Tibial artery (tissue), 4 donors: ENCODE measurements around the gene GID8.

Experiments used
- DNase-seq, 2 donors: peaks; one replicate each; pipeline ENCODE4 v3.0.0-alpha.2; 2019
- H3K27ac ChIP-seq, 2 donors: fragments of 200-600 bp; sonication (generic) in 1 of 2; 1 replicate in 1 of 2; 2 replicates in 1 of 2; pipeline ENCODE4 v1.5.1; 2018 to 2019; ENCODE audit warnings: mild to moderate bottlenecking in 1 of 2
- H3K27me3 ChIP-seq, 2 donors: fragments of 200-600 bp; sonication (generic) in 1 of 2; one replicate each; pipeline versions ENCODE4 v1.5.1 to v1.6.0; 2016 to 2019
- H3K36me3 ChIP-seq, 3 donors: fragments of 200-600 bp; sonication (generic) in 2 of 3; one replicate each; pipeline ENCODE4 v1.5.1; 2016 to 2019; ENCODE audit warnings: mild to moderate bottlenecking in 2 of 3
- H3K4me1 ChIP-seq, 4 donors: fragments of 200-600 bp; sonication (generic) in 2 of 4; 1 replicate in 3 of 4; 2 replicates in 1 of 4; pipeline ENCODE4 v1.5.1; 2016 to 2019
- H3K4me3 ChIP-seq, 2 donors: fragments of 200-600 bp; sonication (generic) in 1 of 2; 1 replicate in 1 of 2; 2 replicates in 1 of 2; pipeline ENCODE4 v1.5.1; 2018 to 2019; ENCODE audit warnings: mild to moderate bottlenecking in 2 of 2
- H3K9me3 ChIP-seq, 3 donors: fragments of 200-600 bp; sonication (generic) in 1 of 3; one replicate each; pipeline ENCODE4 v1.5.1; 2016 to 2019
- CTCF ChIP-seq, 2 experiments: fragments of 200-600 bp in 1 of 2; fragments of 450-650 bp in 1 of 2; IDR thresholded peaks; one replicate each; pipeline ENCODE4 v1.5.1; 2017 to 2019; ENCODE audit warnings: antibody characterized with exemption in 2 of 2, mild to moderate bottlenecking in 1 of 2, moderate library complexity in 1 of 2
- intact Hi-C: fragments of 100-400 bp; cut with DNase I; formaldehyde crosslinking; loops from one replicate; pipeline ENCODE4 v1.15.0; 2023; ENCODE audit warnings: low total_unique reads

The GID8 gene

GRCh38 chr20:62962221-62962879 lies 24.4 kb downstream of the GID8 start:
- peaks cover 0 to 19% (median 7%) of the 10 kb centered on the region in 3 donors for H3K36me3 ChIP-seq
- intact Hi-C loops = no loop called here

GRCh38 chr20:62962891-62963613 lies 25.1 kb downstream of the GID8 start:
- no peak for TF ChIP-seq CTCF (IDR thresholded peaks at IDR 0.05)
- Histone ChIP-seq H3K27me3 (no peaks in the 10 kb centered on the region), H3K36me3 (peaks cover 0 to 19% (median 7%) of the 10 kb centered on the region in 3 donors), H3K27ac (no peak overlapping the region), H3K9me3 (no peaks in the 10 kb centered on the region), H3K4me3 (no peak overlapping the region), H3K4me1 (no peaks in the 10 kb centered on the region)
- DNase-seq = no peak
- intact Hi-C loops = no loop called here

More at GRCh38 chr20:62962221-62962879, 24.4 kb downstream of the GID8 start:
- no peak overlapping the region for H3K27ac ChIP-seq
- no peak overlapping the region for H3K4me3 ChIP-seq
- H3K27me3 ChIP-seq = no peaks in the 10 kb centered on the region
- no peaks in the 10 kb centered on the region for H3K9me3 ChIP-seq
- no peak for DNase-seq
- no peaks in the 10 kb centered on the region for H3K4me1 ChIP-seq
- TF ChIP-seq CTCF (IDR thresholded peaks at IDR 0.05) = no peak

GRCh38 chr20:62963614-62964397 lies 25.9 kb downstream of the GID8 start:
- Histone ChIP-seq H3K4me3 (no peak overlapping the region), H3K27me3 (no peaks in the 10 kb centered on the region), H3K27ac (no peak overlapping the region), H3K4me1 (no peaks in the 10 kb centered on the region), H3K9me3 (no peaks in the 10 kb centered on the region), H3K36me3 (peaks cover 0 to 19% (median 7%) of the 10 kb centered on the region in 3 donors)
- no peak for DNase-seq
- intact Hi-C loops = no loop called here
- no peak for TF ChIP-seq CTCF (IDR thresholded peaks at IDR 0.05)

GRCh38 chr20:62964700-62965099 lies 26.8 kb downstream of the GID8 start:
- H3K27me3 ChIP-seq = no peaks in the 10 kb centered on the region
- no peak for TF ChIP-seq CTCF (IDR thresholded peaks at IDR 0.05)
- intact Hi-C loops = no loop called here
- no peak overlapping the region for H3K4me3 ChIP-seq
- no peak overlapping the region for H3K27ac ChIP-seq
- H3K36me3 ChIP-seq = peaks cover 0 to 19% (median 7%) of the 10 kb centered on the region in 3 donors
- H3K4me1 ChIP-seq = no peaks in the 10 kb centered on the region
- H3K9me3 ChIP-seq = no peaks in the 10 kb centered on the region
- no peak for DNase-seq

- no peak for DNase-seq
- no peak for TF ChIP-seq CTCF (IDR thresholded peaks at IDR 0.05)
- intact Hi-C loops = no loop called here
- Histone ChIP-seq H3K36me3 (peaks cover 0 to 19% (median 7%) of the 10 kb centered on the region in 3 donors), H3K4me1 (no peaks in the 10 kb centered on the region), H3K27me3 (peaks cover 0 to 6% of the 10 kb centered on the region in 2 donors), H3K4me3 (no peak overlapping the region), H3K27ac (no peak overlapping the region), H3K9me3 (no peaks in the 10 kb centered on the region)
These were observed 27.4 kb downstream of the GID8 start for GRCh38 chr20:62965363-62965771.
